ENCODE results near the gene PDE7B. TPM values are rescaled to one million over a fixed set of nuclear protein-coding genes. Genes with fewer than 3 reads are reported as not detected.

PDE7B gene
- total RNA-seq, 1 donor from 2014 or later: 0.53 TPM

DNA sequence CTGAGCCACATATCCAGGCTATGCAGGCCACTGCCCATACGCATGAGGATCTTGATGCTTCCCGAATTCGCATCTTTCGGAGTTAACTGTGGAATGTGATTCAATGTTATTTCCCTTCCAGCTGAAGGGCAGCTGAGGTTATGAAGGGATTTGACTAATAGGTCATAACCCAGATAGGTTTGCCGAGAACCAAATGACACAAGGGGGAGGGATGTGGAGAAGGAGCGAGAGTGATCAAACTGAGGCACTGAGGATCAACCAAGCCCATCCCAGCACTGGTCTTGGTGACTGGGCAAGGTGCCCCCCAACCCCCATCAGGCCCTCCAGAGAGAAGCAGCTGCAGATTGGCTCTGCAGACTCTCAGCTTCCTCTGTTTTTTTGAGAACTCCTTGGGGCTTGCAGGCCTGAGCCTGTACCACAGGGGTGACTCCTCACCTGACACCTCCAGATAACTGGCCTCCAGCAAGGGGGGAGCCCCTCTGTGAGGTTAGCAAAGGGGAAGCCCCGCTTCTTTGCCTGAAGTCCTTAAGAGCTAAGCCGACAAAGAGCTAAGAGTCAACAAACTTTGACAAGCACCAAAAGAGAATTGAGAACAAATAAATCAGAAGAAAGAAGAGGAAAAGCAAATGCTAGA lies 185.9 kb downstream of the PDE7B start:
- FAIRE-seq (no peak), DNase-seq (ENCODE audit: low read depth) (peak; percentile 78)

GRCh38 chr6:136037876-136038460 lies 186.5 kb downstream of the PDE7B start:
- FAIRE-seq (no peak), DNase-seq (ENCODE audit: low read depth) (no peak)
- no peaks in the 10 kb centered on the region for H3K27me3 ChIP-seq (ENCODE audit: control insufficient read depth, insufficient read depth, low read length)
- H3K4me3 ChIP-seq (ENCODE audit: low read depth, low read length): no peak overlapping the region
- no peaks in the 10 kb centered on the region for H3K36me3 ChIP-seq (ENCODE audit: control insufficient read depth, insufficient read depth, low read length)
- peak; percentile 50 for TF ChIP-seq CTCF (IDR thresholded peaks at IDR 0.05; ENCODE audit: insufficient read depth, low read length, severe bottlenecking)

More for the DNA sequence above, 185.9 kb downstream of the PDE7B start:
- Histone ChIP-seq H3K27me3 (ENCODE audit: control insufficient read depth, insufficient read depth, low read length) (no peaks in the 10 kb centered on the region), H3K36me3 (ENCODE audit: control insufficient read depth, insufficient read depth, low read length) (no peaks in the 10 kb centered on the region), H3K4me3 (ENCODE audit: low read depth, low read length) (no peak overlapping the region)
- TF ChIP-seq CTCF (IDR thresholded peaks at IDR 0.05; ENCODE audit: insufficient read depth, low read length, severe bottlenecking): no peak

GRCh38 chr6:136038531-136038930 lies 187.0 kb downstream of the PDE7B start:
- no peak for TF ChIP-seq CTCF (IDR thresholded peaks at IDR 0.05; ENCODE audit: insufficient read depth, low read length, severe bottlenecking)

GRCh38 chr6:136039185-136039584 lies 187.7 kb downstream of the PDE7B start:
- no peaks in the 10 kb centered on the region for H3K27me3 ChIP-seq (ENCODE audit: control insufficient read depth, insufficient read depth, low read length)
- no peaks in the 10 kb centered on the region for H3K36me3 ChIP-seq (ENCODE audit: control insufficient read depth, insufficient read depth, low read length)
- H3K4me3 ChIP-seq (ENCODE audit: low read depth, low read length): no peak overlapping the region
- TF ChIP-seq CTCF (IDR thresholded peaks at IDR 0.05; ENCODE audit: insufficient read depth, low read length, severe bottlenecking): no peak
- DNase-seq (ENCODE audit: low read depth) (no peak), FAIRE-seq (no peak)

More at GRCh38 chr6:136038531-136038930, 187.0 kb downstream of the PDE7B start:
- DNase-seq (ENCODE audit: low read depth) (no peak), FAIRE-seq (no peak)
- H3K4me3 ChIP-seq (ENCODE audit: low read depth, low read length): no peak overlapping the region
- H3K36me3 ChIP-seq (ENCODE audit: control insufficient read depth, insufficient read depth, low read length): no peaks in the 10 kb centered on the region
- H3K27me3 ChIP-seq (ENCODE audit: control insufficient read depth, insufficient read depth, low read length): no peaks in the 10 kb centered on the region

GRCh38 chr6:136050475-136050874 lies 199.0 kb downstream of the PDE7B start:
- no peaks in the 10 kb centered on the region for H3K27me3 ChIP-seq (ENCODE audit: control insufficient read depth, insufficient read depth, low read length)
- H3K36me3 ChIP-seq (ENCODE audit: control insufficient read depth, insufficient read depth, low read length): no peaks in the 10 kb centered on the region
- no peak for FAIRE-seq
- DNase-seq (ENCODE audit: low read depth): no peak
- no peak for TF ChIP-seq CTCF (IDR thresholded peaks at IDR 0.05; ENCODE audit: insufficient read depth, low read length, severe bottlenecking)
- H3K4me3 ChIP-seq (ENCODE audit: low read depth, low read length): no peak overlapping the region
